ENCODE measurements around the gene ST6GAL1.
"Not testable (repeated sequence)": the region's sequence is repeated elsewhere in the genome, so short reads cannot be mapped to it uniquely, and the experiment has no call there.

The ST6GAL1 gene

GRCh38 chr3:186962445-186962844 lies 32.1 kb downstream of the ST6GAL1 start:
- H3K27ac ChIP-seq, result no peak overlapping the region
- no peak for TF ChIP-seq ZFX (IDR thresholded peaks at IDR 0.05)
- no peak for TF ChIP-seq CTCF (conservative IDR thresholded peaks at IDR 0.05)

DNA sequence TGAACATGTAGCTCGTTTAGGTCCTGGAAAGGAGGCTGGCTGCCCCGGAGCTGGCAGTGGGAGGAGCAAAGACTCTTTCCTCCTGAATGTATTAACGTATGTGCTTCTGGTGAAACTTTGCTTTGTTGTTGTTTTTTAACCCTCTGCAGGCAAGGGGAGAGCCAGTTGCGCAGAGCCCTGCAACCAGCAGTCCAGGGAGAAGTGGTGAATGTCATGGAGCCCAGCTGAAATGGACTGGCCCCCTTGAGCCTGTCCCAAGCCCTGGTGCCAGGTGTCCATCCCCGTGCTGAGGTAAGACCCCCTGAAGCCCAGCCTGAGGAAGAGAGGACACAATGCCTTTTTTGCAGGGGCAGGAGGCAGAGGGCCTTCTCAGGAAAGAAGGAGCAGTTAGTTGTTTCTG lies 33.3 kb downstream of the ST6GAL1 start:
- no peak overlapping the region for H3K27ac ChIP-seq
- TF ChIP-seq CTCF (conservative IDR thresholded peaks at IDR 0.05) (no peak), ZFX (IDR thresholded peaks at IDR 0.05) (no peak)

DNA sequence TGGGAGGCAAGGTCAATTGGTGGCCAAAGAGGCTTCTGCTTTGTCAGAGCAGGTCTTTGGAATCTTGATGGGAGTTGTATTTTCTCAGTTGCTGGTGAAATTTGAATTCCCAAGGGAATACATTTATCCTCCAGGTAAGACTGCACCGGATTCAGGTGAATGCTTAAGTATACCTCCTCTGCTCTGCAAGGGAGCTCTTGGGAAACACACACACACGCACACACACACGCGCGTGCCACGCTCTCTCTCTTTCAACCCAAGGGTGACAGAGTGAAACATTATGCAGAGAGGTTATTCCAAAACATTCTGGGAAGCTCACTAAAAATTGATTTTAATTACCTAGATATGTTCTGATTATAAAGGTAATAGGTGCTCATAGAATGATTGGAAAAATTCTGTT lies 33.7 kb downstream of the ST6GAL1 start:
- no peak for TF ChIP-seq ZFX (IDR thresholded peaks at IDR 0.05)
- H3K27ac ChIP-seq, result no peak overlapping the region

- TF ChIP-seq ZFX (IDR thresholded peaks at IDR 0.05) (no peak), CTCF (conservative IDR thresholded peaks at IDR 0.05) (no peak)
- H3K27ac ChIP-seq, result no peak overlapping the region
Observed at GRCh38 chr3:186964616-186965015, 34.3 kb downstream of the ST6GAL1 start.

- H3K27ac ChIP-seq, result no peak overlapping the region
- TF ChIP-seq CTCF (conservative IDR thresholded peaks at IDR 0.05), result no peak
- TF ChIP-seq ZFX (IDR thresholded peaks at IDR 0.05), result no peak
Observed at GRCh38 chr3:186965141-186965879, 35.0 kb downstream of the ST6GAL1 start.

DNA sequence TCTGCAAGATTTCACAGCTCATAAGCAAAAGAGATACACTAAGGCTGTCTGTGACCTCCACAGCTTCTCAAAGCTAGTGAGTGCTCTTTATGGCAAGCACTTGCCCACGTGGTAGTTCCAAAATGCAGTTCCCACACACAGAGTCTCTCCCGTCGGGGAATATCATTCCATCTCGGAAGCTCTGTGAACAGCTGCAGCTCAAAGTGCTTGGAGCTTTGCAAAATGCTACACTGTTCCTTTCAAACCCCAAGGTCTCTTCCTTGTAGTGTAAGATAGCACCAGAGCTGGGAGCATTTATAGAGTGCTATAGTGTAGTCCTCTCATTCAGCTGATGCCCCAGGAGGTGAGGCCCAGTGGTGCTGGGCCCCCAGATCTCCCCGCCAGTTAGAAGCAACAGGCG lies 36.1 kb downstream of the ST6GAL1 start:
- no peak for TF ChIP-seq CTCF (conservative IDR thresholded peaks at IDR 0.05)
- TF ChIP-seq ZFX (IDR thresholded peaks at IDR 0.05), result no peak
- H3K27ac ChIP-seq, result no peak overlapping the region

GRCh38 chr3:186967236-186967635 lies 36.9 kb downstream of the ST6GAL1 start:
- not testable (repeated sequence) for H3K27ac ChIP-seq

- H3K27ac ChIP-seq, result no peak overlapping the region; the same call in 1 of the 2 replicates
- TF ChIP-seq ZFX (IDR thresholded peaks at IDR 0.05) (no peak), CTCF (conservative IDR thresholded peaks at IDR 0.05) (no peak)
Observed at GRCh38 chr3:186967686-186968085, 37.4 kb downstream of the ST6GAL1 start.
